Right lobe of liver (tissue), 6 donors: ENCODE measurements around the gene PACRG. TPM values are rescaled to one million over a fixed set of nuclear protein-coding genes. Genes with fewer than 3 reads are reported as not detected.

Experiments
- ATAC-seq, 4 donors: fragments of 200-7000 bp; cut with Tn5 transposase; one replicate each; pipeline ENCODE4 v1.9.1; 2020; ENCODE audit warnings: mild to moderate bottlenecking in 4 of 4, moderate library complexity in 4 of 4
- DNase-seq, 3 donors: peaks; one replicate each; pipeline ENCODE4 v3.0.0-alpha.2; 2020
- H3K27ac ChIP-seq, 3 donors: fragments of 200-600 bp; one replicate each; pipeline ENCODE4 v1.8.0; 2022
- H3K27me3 ChIP-seq, 2 donors: fragments of 200-600 bp; one replicate each; pipeline ENCODE4 v1.8.0; 2022
- H3K36me3 ChIP-seq, 4 donors: fragments of 200-600 bp; sonication (generic) in 1 of 4; one replicate each; pipeline versions ENCODE4 v1.5.1 to v1.8.0; 2017 to 2022; ENCODE audit warnings: control low read depth in 1 of 4
- H3K4me1 ChIP-seq, 4 donors: fragments of 200-600 bp; sonication (generic) in 1 of 4; one replicate each; pipeline versions ENCODE4 v1.5.1 to v1.8.0; 2017 to 2022; ENCODE audit warnings: control low read depth in 1 of 4
- H3K4me3 ChIP-seq, 3 donors: fragments of 200-600 bp; one replicate each; pipeline ENCODE4 v1.8.0; 2022
- H3K9me3 ChIP-seq, 4 donors: fragments of 200-600 bp; sonication (generic) in 1 of 4; one replicate each; pipeline versions ENCODE4 v1.5.1 to v1.8.0; 2017 to 2022; ENCODE audit warnings: control low read depth in 1 of 4
- CTCF ChIP-seq, 4 donors: fragments of 200-600 bp in 3 of 4; fragments of 450-650 bp in 1 of 4; IDR thresholded peaks; one replicate each; pipeline versions ENCODE4 v1.5.1 to v1.8.0; 2016 to 2022; ENCODE audit warnings: antibody characterized with exemption in 4 of 4, mild to moderate bottlenecking in 2 of 4
- POLR2A ChIP-seq: fragments of 450-650 bp; IDR thresholded peaks from one replicate; pipeline ENCODE4 v1.6.1; 2017; ENCODE audit warnings: antibody characterized with exemption, mild to moderate bottlenecking
- WGBS: methylation state at CpG from one replicate; pipeline ENCODE4 v1.1.6; 2018; ENCODE audit warnings: low coverage, low lambda C conversion rate; ENCODE audit not compliant: insufficient coverage; ENCODE audit errors: missing lambda C conversion rate; 5-methylcytosine and 5-hydroxymethylcytosine counted together
- intact Hi-C, 2 donors: fragments of 100-400 bp; cut with DNase I; formaldehyde crosslinking; loops; one replicate each; pipeline versions ENCODE4 v1.11.2 to v1.14.1; 2022
- total RNA-seq, 6 experiments: library from RNA; depleted of rRNA in 2 of 6; stranded (reverse); fragments of >200 nt in 2 of 6; fragmentation: NEBNext Ultra II Directional in 3 of 6; extraction: Animal tissue kit (Norgen Biotek cat#: 25700) in 3 of 6; gene quantifications; one replicate each; pipeline versions ENCODE4 v1.1.0 to v1.2.4, GENCODE V29; 2016 to 2023
- donor health status: DM: no; HTN: yes; CAD: no.
- donor health status: DM: no; HTN: no; CAD: no.
- donor health status: DM: no; HTN: no; CAD: no.
- donor health status: DM: no; HTN: yes; CAD: no.
- donor health status: DM: no; HTN: yes; CAD: no.

PACRG gene
- total RNA-seq, 6 experiments from 2014 or later: 0.25 to 5.3 (median 2.7) TPM

DNA sequence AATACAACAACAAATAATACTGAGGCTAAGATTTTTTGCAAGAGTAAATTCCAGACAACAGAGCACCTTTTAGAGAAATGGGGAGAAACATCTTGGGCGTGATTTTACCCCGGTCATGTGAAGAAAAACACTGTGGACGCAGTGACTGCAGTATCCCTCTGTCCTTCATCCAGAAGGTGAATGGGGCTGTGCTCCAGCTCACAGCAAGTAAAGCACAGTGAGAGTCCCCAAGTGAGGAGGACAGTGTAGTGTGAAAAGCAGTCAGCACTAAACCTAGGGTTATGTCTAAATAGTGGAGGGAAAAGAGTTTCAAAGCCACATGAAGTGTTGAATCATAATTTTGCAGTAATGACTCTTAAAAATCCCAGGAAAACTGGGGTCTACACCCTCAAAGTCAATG is 338.4 kb downstream of the PACRG start:
- intact Hi-C loops: no loop called here
- Histone ChIP-seq H3K27me3 (no peaks in the 10 kb centered on the region), H3K4me3 (no peak overlapping the region), H3K36me3 (no peaks in the 10 kb centered on the region), H3K4me1 (no peaks in the 10 kb centered on the region), H3K9me3 (no peaks in the 10 kb centered on the region), H3K27ac (no peak overlapping the region)
- ATAC-seq: no peak
- WGBS: 72% methylated on average over 3 of the region's 3 CpGs
- no peak for DNase-seq
- TF ChIP-seq POLR2A (no peak), CTCF (IDR thresholded peaks at IDR 0.05) (no peak)

DNA sequence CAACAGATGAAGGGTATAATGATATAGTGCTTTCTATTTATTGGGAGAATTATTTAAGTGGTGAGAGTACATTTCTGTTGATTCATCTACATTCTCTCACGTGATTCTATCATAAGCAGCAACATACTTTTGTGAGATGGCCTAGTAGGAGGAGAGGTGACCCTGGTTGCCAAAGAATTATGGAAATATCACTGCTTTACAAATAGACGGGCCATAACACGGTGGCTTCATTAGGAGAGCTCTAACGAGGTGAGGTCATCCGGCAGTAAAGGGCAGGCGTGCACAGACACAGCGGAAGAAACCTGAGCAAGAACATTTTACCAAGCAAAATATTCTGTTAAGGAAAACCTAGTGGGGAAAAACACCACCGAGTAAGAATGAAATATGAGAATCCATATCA is 349.4 kb downstream of the PACRG start:
- no peaks in the 10 kb centered on the region for H3K36me3 ChIP-seq
- H3K9me3 ChIP-seq: no peaks in the 10 kb centered on the region
- no peak overlapping the region for H3K4me3 ChIP-seq
- DNase-seq (no peak), ATAC-seq (no peak)
- 84% methylated on average over 8 of the region's 8 CpGs for WGBS
- TF ChIP-seq POLR2A: no peak
- TF ChIP-seq CTCF (IDR thresholded peaks at IDR 0.05): no peak
- no peak overlapping the region for H3K27ac ChIP-seq
- intact Hi-C loops: no loop called here
- no peaks in the 10 kb centered on the region for H3K27me3 ChIP-seq
- no peaks in the 10 kb centered on the region for H3K4me1 ChIP-seq

DNA sequence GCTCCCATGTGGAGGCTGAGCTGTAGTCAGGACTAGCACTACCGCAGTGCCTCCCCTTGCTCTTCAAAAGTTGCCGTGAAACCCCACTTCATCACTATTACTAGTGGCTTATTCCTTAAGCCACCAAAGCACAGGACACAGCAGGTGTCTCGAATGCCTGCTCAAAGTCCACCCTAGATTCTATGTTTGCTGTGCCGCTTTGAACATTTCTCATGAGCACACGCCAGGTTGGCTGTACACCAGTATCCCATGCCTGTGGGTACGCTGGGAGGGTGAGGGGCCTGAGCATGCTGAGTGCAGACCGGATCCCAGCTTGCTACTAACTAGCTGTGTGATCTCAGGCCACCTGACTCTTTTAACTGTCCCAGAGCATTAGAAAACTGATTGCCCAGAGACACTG is 350.9 kb downstream of the PACRG start:
- no peaks in the 10 kb centered on the region for H3K9me3 ChIP-seq
- H3K4me3 ChIP-seq: no peak overlapping the region
- no peaks in the 10 kb centered on the region for H3K27me3 ChIP-seq
- WGBS: 58% methylated on average over 6 of the region's 7 CpGs
- H3K36me3 ChIP-seq: no peaks in the 10 kb centered on the region
- TF ChIP-seq POLR2A (no peak), CTCF (IDR thresholded peaks at IDR 0.05) (no peak)
- no peak for DNase-seq
- intact Hi-C loops: no loop called here
- H3K4me1 ChIP-seq: no peaks in the 10 kb centered on the region
- no peak overlapping the region for H3K27ac ChIP-seq
- ATAC-seq: peak in 3 of 4 donors; percentile 38 to 75 (median 42)

- intact Hi-C loops: no loop called here
- Histone ChIP-seq H3K4me3 (no peak overlapping the region), H3K36me3 (no peaks in the 10 kb centered on the region), H3K4me1 (no peaks in the 10 kb centered on the region), H3K27ac (no peak overlapping the region), H3K27me3 (no peaks in the 10 kb centered on the region), H3K9me3 (no peaks in the 10 kb centered on the region)
- 78% methylated on average over 4 of the region's 5 CpGs for WGBS
- DNase-seq: no peak
- ATAC-seq: no peak
- TF ChIP-seq CTCF (IDR thresholded peaks at IDR 0.05) (no peak), POLR2A (no peak)
These were observed 352.5 kb downstream of the PACRG start for GRCh38 chr6:163080228-163080627.

GRCh38 chr6:163083141-163083540 is 355.4 kb downstream of the PACRG start:
- ATAC-seq (no peak), DNase-seq (no peak)
- Histone ChIP-seq H3K4me3 (no peak overlapping the region), H3K27me3 (no peaks in the 10 kb centered on the region), H3K9me3 (no peaks in the 10 kb centered on the region), H3K36me3 (no peaks in the 10 kb centered on the region), H3K4me1 (no peaks in the 10 kb centered on the region), H3K27ac (no peak overlapping the region)
- WGBS: 63% methylated on average over 3 of the region's 3 CpGs
- TF ChIP-seq POLR2A (no peak), CTCF (IDR thresholded peaks at IDR 0.05) (no peak)
- intact Hi-C loops: no loop called here
